SH-SY5Y (cell line): ENCODE data around the gene FAM184B.

Source experiments
- GATA2 ChIP-seq: IDR thresholded peaks from 2 replicates; pipeline ENCODE4 v1.6.1; 2011; ENCODE audit warnings: mild to moderate bottlenecking, low read depth, low read length
- GATA3 ChIP-seq: IDR thresholded peaks from 2 replicates; pipeline ENCODE4 v1.6.1; 2011; ENCODE audit warnings: low read depth, mild to moderate bottlenecking, low read length, moderate library complexity

GRCh38 chr4:17797808-17798207 is 16.4 kb upstream of the FAM184B start:
- TF ChIP-seq GATA2 (no peak), GATA3 (no peak)
